GM19455 (cell line): Measurements from ENCODE around the gene WDPCP.
"Not testable (repeated sequence)": the region's sequence is repeated elsewhere in the genome, so short reads cannot be mapped to it uniquely, and the experiment has no call there.

Source experiments
- ATAC-seq: cut with Tn5 transposase; IDR thresholded peaks from one replicate; pipeline ENCODE4 v1.9.1; 2021; ENCODE audit not compliant: unreplicated experiment

WDPCP gene

GRCh38 chr2:63544017-63544627 lies 44.2 kb downstream of the WDPCP start:
- ATAC-seq = no peak

- no peak for ATAC-seq
These were observed 48.7 kb downstream of the WDPCP start for GRCh38 chr2:63539416-63540162.

GRCh38 chr2:63538390-63538789 lies 49.9 kb downstream of the WDPCP start:
- no peak for ATAC-seq

GRCh38 chr2:63537306-63537705 lies 51.0 kb downstream of the WDPCP start:
- no peak for ATAC-seq

- no peak for ATAC-seq
These were observed 57.5 kb downstream of the WDPCP start for GRCh38 chr2:63530704-63531279.

GRCh38 chr2:63525905-63526304 lies 62.4 kb downstream of the WDPCP start:
- no peak for ATAC-seq

- ATAC-seq = no peak
These were observed 65.3 kb downstream of the WDPCP start for GRCh38 chr2:63522950-63523349.

GRCh38 chr2:63520793-63521192 lies 67.5 kb downstream of the WDPCP start:
- ATAC-seq = no peak

- no peak for ATAC-seq
These were observed 73.5 kb downstream of the WDPCP start for GRCh38 chr2:63514781-63515180.

- no peak for ATAC-seq
These were observed 74.0 kb downstream of the WDPCP start for GRCh38 chr2:63514237-63514716.

GRCh38 chr2:63506320-63506719 lies 82.0 kb downstream of the WDPCP start:
- ATAC-seq = no peak

GRCh38 chr2:63503818-63504217 lies 84.5 kb downstream of the WDPCP start:
- no peak for ATAC-seq

- no peak for ATAC-seq
These were observed 87.9 kb downstream of the WDPCP start for GRCh38 chr2:63500398-63500797.

- no peak for ATAC-seq
These were observed 90.7 kb downstream of the WDPCP start for GRCh38 chr2:63497576-63497975.

GRCh38 chr2:63494968-63495367 lies 93.3 kb downstream of the WDPCP start:
- no peak for ATAC-seq

- no peak for ATAC-seq
These were observed 94.2 kb downstream of the WDPCP start for GRCh38 chr2:63494100-63494499.

- ATAC-seq = no peak
These were observed 100.1 kb downstream of the WDPCP start for GRCh38 chr2:63488118-63488713.

- ATAC-seq = no peak
These were observed 101.4 kb downstream of the WDPCP start for GRCh38 chr2:63486861-63487290.

- no peak for ATAC-seq
These were observed 103.4 kb downstream of the WDPCP start for GRCh38 chr2:63484901-63485300.

- ATAC-seq = no peak
These were observed 103.8 kb downstream of the WDPCP start for GRCh38 chr2:63484481-63484880.

GRCh38 chr2:63477686-63478085 lies 110.6 kb downstream of the WDPCP start:
- ATAC-seq = no peak

- ATAC-seq = not testable (repeated sequence)
These were observed 119.0 kb downstream of the WDPCP start for GRCh38 chr2:63469313-63469712.
